Bronchial epithelial cell (primary cell): ENCODE results near the gene KLHDC9. TPM values are rescaled to one million over a fixed set of nuclear protein-coding genes. Genes with fewer than 3 reads are reported as not detected.
A peak's percentile ranks its signal among the peaks of the same experiment; 100 is the strongest.

ENCODE experiments used
- DNase-seq: peaks from one replicate; pipeline ENCODE4 v3.0.0-alpha.2; 2010; ENCODE audit warnings: low read depth
- FAIRE-seq: peaks from 2 replicates; lab custom pipeline; 2011; peaks lifted over from hg19 to GRCh38; lab: Jason Lieb, UNC
- H3K27me3 ChIP-seq: 2 replicates; pipeline ENCODE4 v1.5.1; 2011; ENCODE audit warnings: low read length; ENCODE audit not compliant: control insufficient read depth, insufficient read depth
- H3K36me3 ChIP-seq: 2 replicates; pipeline ENCODE4 v1.5.1; 2011; ENCODE audit warnings: low read length; ENCODE audit not compliant: control insufficient read depth, insufficient read depth
- H3K4me3 ChIP-seq: 2 replicates; pipeline ENCODE4 v1.5.1; 2011; ENCODE audit warnings: mild to moderate bottlenecking, low read depth, low read length, control low read depth
- CTCF ChIP-seq: IDR thresholded peaks from 2 replicates; pipeline ENCODE4 v1.5.1; 2011; ENCODE audit warnings: mild to moderate bottlenecking, moderate library complexity, low read length, control low read depth, inconsistent platforms; ENCODE audit not compliant: insufficient read depth, severe bottlenecking
- total RNA-seq: library from RNA; depleted of rRNA; stranded (reverse); fragments of >200 nt; gene quantifications from 2 replicates; pipeline ENCODE4 v1.2.1, GENCODE V29; 2014

The KLHDC9 gene
- total RNA-seq, 1 donor from 2014 or later = 1.3 TPM

- Histone ChIP-seq H3K4me3 (no peak overlapping the region), H3K36me3 (peaks cover 4% of the 10 kb centered on the region), H3K27me3 (no peaks in the 10 kb centered on the region)
- no peak for TF ChIP-seq CTCF
- DNase-seq = no peak
- FAIRE-seq = no peak
These were observed 18.6 kb upstream of the KLHDC9 start for GRCh38 chr1:161079436-161080110.

GRCh38 chr1:161080441-161081405 is 17.4 kb upstream of the KLHDC9 start:
- FAIRE-seq (peak; percentile 79), DNase-seq (peak; percentile 82)
- Histone ChIP-seq H3K4me3 (no peak overlapping the region), H3K36me3 (peaks cover 4% of the 10 kb centered on the region), H3K27me3 (no peaks in the 10 kb centered on the region)
- TF ChIP-seq CTCF = no peak

GRCh38 chr1:161081519-161081918 is 16.6 kb upstream of the KLHDC9 start:
- Histone ChIP-seq H3K36me3 (peaks cover 4% of the 10 kb centered on the region), H3K4me3 (no peak overlapping the region), H3K27me3 (no peaks in the 10 kb centered on the region)
- FAIRE-seq = no peak
- no peak for DNase-seq
- no peak for TF ChIP-seq CTCF

GRCh38 chr1:161082483-161082882 is 15.7 kb upstream of the KLHDC9 start:
- peak; percentile 33 for DNase-seq
- FAIRE-seq = no peak
- no peak for TF ChIP-seq CTCF
- no peaks in the 10 kb centered on the region for H3K27me3 ChIP-seq
- H3K4me3 ChIP-seq = no peak overlapping the region
- no peaks in the 10 kb centered on the region for H3K36me3 ChIP-seq

GRCh38 chr1:161082996-161083747 is 15.0 kb upstream of the KLHDC9 start:
- peak; percentile 97 for DNase-seq
- no peaks in the 10 kb centered on the region for H3K36me3 ChIP-seq
- FAIRE-seq = peak; percentile 52
- H3K4me3 ChIP-seq = peak overlapping the region; percentile 9
- no peaks in the 10 kb centered on the region for H3K27me3 ChIP-seq
- TF ChIP-seq CTCF = no peak
